Lung (tissue), 12 donors: ENCODE results near the gene PRAMEF11. TPM values are rescaled to one million over a fixed set of nuclear protein-coding genes. Genes with fewer than 3 reads are reported as not detected.
"Not testable (repeated sequence)": the region's sequence is repeated elsewhere in the genome, so short reads cannot be mapped to it uniquely, and the experiment has no call there.

Experiments
- ATAC-seq: fragments of 200-7000 bp; cut with Tn5 transposase; one replicate; pipeline ENCODE4 v1.9.1; 2020; ENCODE audit warnings: moderate number of reproducible peaks; ENCODE audit not compliant: insufficient read depth, low FRiP score
- DNase-seq, 3 donors: peaks; one replicate each; pipeline ENCODE4 v3.0.0-alpha.2; 2013 to 2017
- H3K27ac ChIP-seq, 2 donors: one replicate each; pipeline ENCODE4 v1.5.1; 2013; ENCODE audit warnings: mild to moderate bottlenecking in 2 of 2, moderate library complexity in 2 of 2, control low read depth in 1 of 2, inconsistent platforms in 1 of 2, low read depth in 1 of 2, low read length in 1 of 2
- H3K27me3 ChIP-seq, 3 donors: one replicate each; pipeline ENCODE4 v1.5.1; 2013; ENCODE audit warnings: low read length in 2 of 3; ENCODE audit not compliant: control insufficient read depth in 3 of 3, insufficient read depth in 3 of 3
- H3K36me3 ChIP-seq, 4 donors: one replicate each; pipeline ENCODE4 v1.5.1; 2013; ENCODE audit warnings: low read length in 4 of 4, mild to moderate bottlenecking in 1 of 4, moderate library complexity in 1 of 4; ENCODE audit not compliant: control insufficient read depth in 4 of 4, insufficient read depth in 4 of 4
- H3K4me1 ChIP-seq, 5 donors: one replicate each; pipeline ENCODE4 v1.5.1; 2013; ENCODE audit warnings: low read length in 5 of 5, mild to moderate bottlenecking in 2 of 5, moderate library complexity in 1 of 5; ENCODE audit not compliant: control insufficient read depth in 5 of 5, insufficient read depth in 5 of 5
- H3K4me3 ChIP-seq: one replicate; pipeline ENCODE4 v1.5.1; 2013; ENCODE audit warnings: mild to moderate bottlenecking, control low read depth, moderate library complexity
- H3K9ac ChIP-seq, 2 donors: one replicate each; pipeline ENCODE4 v1.5.1; 2013; ENCODE audit warnings: low read length in 2 of 2, control low read depth in 1 of 2; ENCODE audit not compliant: insufficient read depth in 1 of 2
- H3K9me3 ChIP-seq, 4 donors: one replicate each; pipeline ENCODE4 v1.5.1; 2013; ENCODE audit warnings: low read length in 3 of 4, mild to moderate bottlenecking in 1 of 4, moderate library complexity in 1 of 4; ENCODE audit not compliant: control insufficient read depth in 4 of 4, insufficient read depth in 3 of 4
- WGBS, 2 donors: extraction: QIAGEN DNeasy Blood & Tissue Kit; methylation state at CpG; one replicate each; pipeline ENCODE4 v1.1.7; 2013; 5-methylcytosine and 5-hydroxymethylcytosine counted together
- polyA plus RNA-seq, 2 donors: library from polyadenylated mRNA; stranded (reverse); fragments of 200-250 nt; gene quantifications; one replicate each; pipeline ENCODE4 v1.2.1, GENCODE V29; 2013
- total RNA-seq, 2 donors: library from RNA; depleted of rRNA in 1 of 2; stranded (reverse); fragments of >200 nt in 1 of 2; gene quantifications; one replicate each; pipeline ENCODE4 v1.2.1, GENCODE V29; 2014 to 2021
- TF ChIP-seq, protein P1 (sequence below): IDR thresholded peaks from 2 replicates; pipeline ENCODE4 v1.5.1; 2012; ENCODE audit warnings: mild to moderate bottlenecking; ENCODE audit errors: control extremely low read depth, extremely low read depth
- donor health status: control.
- donor health status: control.
- donor health status: Bipolar disorder and iron deficiency.
- donor health status: healthy.
- donor health status: DM: yes; HTN: yes; CAD: no.

Gene PRAMEF11
- total and polyA plus RNA-seq, 4 donors = not detected

DNA sequence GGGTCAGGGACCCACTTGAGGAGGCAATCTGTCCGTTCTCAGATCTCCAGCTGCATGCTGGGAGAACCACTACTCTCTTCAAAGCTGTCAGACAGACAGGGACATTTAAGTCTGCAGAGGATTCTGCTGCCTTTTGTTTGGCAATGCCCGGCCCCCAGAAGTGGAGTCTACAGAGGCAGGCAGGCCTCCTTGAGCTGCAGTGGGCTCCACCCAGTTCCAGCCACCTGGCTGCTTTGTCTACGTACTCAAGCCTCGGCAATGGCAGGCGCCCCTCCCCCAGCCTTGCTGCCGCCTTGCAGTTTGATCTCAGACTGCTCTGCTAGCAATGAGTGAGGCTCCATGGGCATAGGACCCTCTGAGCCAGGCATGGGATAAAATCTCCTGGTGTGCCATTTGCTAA lies 12.1 kb downstream of the PRAMEF11 start:
- WGBS, 2 donors = 71 to 80% methylated on average over 6 of the region's 6 CpGs
- not testable (repeated sequence) for H3K4me1 ChIP-seq, H3K9me3 ChIP-seq, H3K27me3 ChIP-seq, ATAC-seq, H3K4me3 ChIP-seq, DNase-seq, H3K36me3 ChIP-seq, H3K27ac ChIP-seq, H3K9ac ChIP-seq

DNA sequence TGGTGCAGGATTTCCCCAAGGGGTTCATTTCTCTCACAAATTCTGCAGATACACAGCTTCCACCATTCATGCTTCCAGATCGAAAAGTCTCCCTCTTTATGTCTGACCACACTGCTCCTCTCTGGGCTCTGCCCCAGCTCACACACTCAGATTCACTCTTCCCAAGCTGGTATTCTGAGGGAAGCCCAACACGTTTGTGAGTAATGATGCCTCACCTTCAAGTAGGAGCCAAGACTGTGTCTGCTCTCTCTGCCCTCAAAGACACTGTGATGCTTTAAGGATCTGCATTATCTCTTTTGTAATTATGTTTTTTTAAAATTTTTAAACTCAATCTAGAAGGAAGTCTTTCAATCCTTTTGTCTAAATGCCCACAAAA lies 19.8 kb downstream of the PRAMEF11 start:
- TF ChIP-seq, protein P1, sequence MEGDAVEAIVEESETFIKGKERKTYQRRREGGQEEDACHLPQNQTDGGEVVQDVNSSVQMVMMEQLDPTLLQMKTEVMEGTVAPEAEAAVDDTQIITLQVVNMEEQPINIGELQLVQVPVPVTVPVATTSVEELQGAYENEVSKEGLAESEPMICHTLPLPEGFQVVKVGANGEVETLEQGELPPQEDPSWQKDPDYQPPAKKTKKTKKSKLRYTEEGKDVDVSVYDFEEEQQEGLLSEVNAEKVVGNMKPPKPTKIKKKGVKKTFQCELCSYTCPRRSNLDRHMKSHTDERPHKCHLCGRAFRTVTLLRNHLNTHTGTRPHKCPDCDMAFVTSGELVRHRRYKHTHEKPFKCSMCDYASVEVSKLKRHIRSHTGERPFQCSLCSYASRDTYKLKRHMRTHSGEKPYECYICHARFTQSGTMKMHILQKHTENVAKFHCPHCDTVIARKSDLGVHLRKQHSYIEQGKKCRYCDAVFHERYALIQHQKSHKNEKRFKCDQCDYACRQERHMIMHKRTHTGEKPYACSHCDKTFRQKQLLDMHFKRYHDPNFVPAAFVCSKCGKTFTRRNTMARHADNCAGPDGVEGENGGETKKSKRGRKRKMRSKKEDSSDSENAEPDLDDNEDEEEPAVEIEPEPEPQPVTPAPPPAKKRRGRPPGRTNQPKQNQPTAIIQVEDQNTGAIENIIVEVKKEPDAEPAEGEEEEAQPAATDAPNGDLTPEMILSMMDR = no peak
- ATAC-seq (no peak), DNase-seq (no peak)
- H3K4me1 ChIP-seq = no peaks in the 10 kb centered on the region
- no peak overlapping the region for H3K9ac ChIP-seq
- H3K36me3 ChIP-seq = no peaks in the 10 kb centered on the region
- H3K27ac ChIP-seq = no peak overlapping the region
- WGBS, 2 donors = 56 to 63% methylated on average over 2 of the region's 2 CpGs
- no peak overlapping the region for H3K4me3 ChIP-seq
- peaks cover 0 to 8% (median 0%) of the 10 kb centered on the region in 4 donors for H3K9me3 ChIP-seq
- H3K27me3 ChIP-seq = no peaks in the 10 kb centered on the region

DNA sequence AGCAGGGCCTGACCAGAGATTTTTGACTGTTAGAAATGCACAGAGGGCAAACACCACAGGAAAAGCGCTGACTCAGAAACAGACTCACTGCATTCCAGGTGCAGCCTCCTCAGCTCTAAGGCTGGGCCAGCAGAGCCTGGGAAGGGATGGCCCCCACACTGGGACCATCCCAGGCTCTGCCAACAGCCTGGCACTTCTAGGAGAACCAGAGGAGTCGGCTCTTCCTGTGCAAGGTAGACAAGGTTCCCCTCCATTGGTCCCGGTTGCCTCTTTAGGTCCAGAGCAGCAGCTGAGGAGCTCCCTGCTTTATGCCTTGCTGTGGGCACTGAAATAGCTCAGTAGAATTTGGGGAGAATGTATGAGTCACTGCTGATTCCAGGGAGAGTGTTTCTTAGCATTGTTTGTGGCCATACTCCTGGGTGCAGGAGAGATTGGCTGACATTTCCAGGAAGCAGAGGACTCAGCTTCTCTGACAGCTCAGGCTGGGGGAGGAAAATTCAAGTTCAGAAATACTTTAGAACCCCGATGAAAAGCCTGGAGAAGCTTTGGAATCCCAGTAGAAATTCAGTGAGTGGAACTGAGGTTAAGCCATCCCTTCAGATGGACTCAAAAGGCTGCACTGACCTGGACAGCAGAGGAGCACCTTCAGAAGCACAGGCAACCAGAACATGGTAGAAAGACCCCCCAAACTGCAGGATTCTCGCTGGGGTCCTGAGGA lies 20.4 kb downstream of the PRAMEF11 start:
- TF ChIP-seq, protein P1 = no peak
- H3K27me3 ChIP-seq = no peaks in the 10 kb centered on the region
- no peak for ATAC-seq

DNA sequence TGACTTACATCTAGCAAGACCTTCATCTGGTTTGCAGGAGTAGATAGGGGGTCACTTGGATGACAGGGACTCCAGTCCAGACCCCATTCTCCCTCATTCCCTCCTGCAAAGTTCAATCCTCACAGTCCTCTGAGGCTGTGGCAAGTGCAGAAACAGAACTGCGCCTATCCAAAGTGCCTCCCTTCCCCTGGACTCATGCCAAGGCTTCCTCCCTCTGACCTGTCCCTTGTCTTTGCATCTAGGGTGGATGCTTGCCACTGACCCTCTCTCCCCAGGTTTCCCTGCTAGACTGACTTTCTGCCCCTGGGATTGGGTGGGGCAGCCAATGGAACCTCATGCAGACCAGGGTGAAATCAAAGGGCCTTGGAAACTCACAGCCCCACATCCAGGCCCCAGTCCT lies 21.3 kb downstream of the PRAMEF11 start:
- TF ChIP-seq, protein P1 = no peak
- 80 to 95% methylated on average over 1 of the region's 1 CpG for WGBS, 2 donors
- no peak for DNase-seq
- H3K9ac ChIP-seq = no peak overlapping the region
- H3K9me3 ChIP-seq = peaks cover 0 to 9% (median 0%) of the 10 kb centered on the region in 4 donors
- H3K4me1 ChIP-seq = no peaks in the 10 kb centered on the region
- no peak overlapping the region for H3K27ac ChIP-seq
- no peaks in the 10 kb centered on the region for H3K36me3 ChIP-seq
- no peak for ATAC-seq
- H3K4me3 ChIP-seq = no peak overlapping the region
- no peaks in the 10 kb centered on the region for H3K27me3 ChIP-seq

More for the DNA sequence above, 20.4 kb downstream of the PRAMEF11 start:
- H3K9ac ChIP-seq = no peak overlapping the region
- no peak overlapping the region for H3K4me3 ChIP-seq
- no peaks in the 10 kb centered on the region for H3K4me1 ChIP-seq
- no peak overlapping the region for H3K27ac ChIP-seq
- H3K36me3 ChIP-seq = no peaks in the 10 kb centered on the region
- no peak for DNase-seq
- WGBS, 2 donors = 67 to 75% methylated on average over 5 of the region's 5 CpGs
- H3K9me3 ChIP-seq = peaks cover 0 to 9% (median 0%) of the 10 kb centered on the region in 4 donors
